Measurements from ENCODE around the gene UBL4B.

UBL4B gene

DNA sequence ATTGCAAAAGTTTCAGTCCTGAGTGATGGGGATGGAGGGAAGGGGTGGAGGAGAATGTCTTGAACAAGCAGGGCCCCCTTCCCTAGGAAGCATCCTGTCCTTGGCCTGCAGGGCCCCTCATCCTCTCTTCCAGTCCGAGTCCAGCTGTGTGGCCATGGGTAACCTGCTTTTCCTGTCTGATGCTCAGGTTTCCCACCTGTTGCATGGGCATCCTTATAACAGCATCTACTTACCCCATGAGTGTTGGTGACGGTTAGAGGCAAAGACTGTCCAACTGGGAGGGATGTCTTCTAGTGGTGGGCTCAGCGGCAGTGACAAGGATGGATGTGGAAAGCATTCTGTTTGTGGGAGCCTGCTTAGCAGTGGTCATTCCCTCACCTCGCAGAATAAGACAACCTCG is 1.9 kb downstream of the UBL4B start:
- no peak overlapping the region for H3K4me3 ChIP-seq (ENCODE audit: low read length)
- no peak for TF ChIP-seq ZNF274 (IDR thresholded peaks at IDR 0.05; ENCODE audit: low read depth, low read length)

DNA sequence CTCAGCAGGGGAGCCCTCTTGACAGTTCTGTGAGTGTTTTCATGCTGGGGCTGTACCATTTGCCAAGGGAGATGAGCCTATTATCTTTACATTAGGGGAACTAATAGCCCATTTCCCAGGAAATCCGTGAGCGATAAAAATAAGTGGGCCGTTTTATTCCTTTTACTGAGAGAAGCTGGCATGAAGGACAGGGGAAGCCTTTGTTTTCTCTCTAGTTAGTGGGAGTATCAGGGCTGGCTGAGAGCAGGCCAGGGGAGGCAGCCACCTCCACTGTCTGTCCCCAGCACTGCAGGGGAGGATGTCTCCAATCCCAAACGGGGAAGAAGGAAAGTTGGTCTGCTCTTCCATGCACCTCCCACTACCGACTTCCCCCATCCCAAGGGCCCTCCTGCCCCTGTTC is 2.5 kb downstream of the UBL4B start:
- no peak for TF ChIP-seq ZNF274 (IDR thresholded peaks at IDR 0.05; ENCODE audit: low read depth, low read length)

DNA sequence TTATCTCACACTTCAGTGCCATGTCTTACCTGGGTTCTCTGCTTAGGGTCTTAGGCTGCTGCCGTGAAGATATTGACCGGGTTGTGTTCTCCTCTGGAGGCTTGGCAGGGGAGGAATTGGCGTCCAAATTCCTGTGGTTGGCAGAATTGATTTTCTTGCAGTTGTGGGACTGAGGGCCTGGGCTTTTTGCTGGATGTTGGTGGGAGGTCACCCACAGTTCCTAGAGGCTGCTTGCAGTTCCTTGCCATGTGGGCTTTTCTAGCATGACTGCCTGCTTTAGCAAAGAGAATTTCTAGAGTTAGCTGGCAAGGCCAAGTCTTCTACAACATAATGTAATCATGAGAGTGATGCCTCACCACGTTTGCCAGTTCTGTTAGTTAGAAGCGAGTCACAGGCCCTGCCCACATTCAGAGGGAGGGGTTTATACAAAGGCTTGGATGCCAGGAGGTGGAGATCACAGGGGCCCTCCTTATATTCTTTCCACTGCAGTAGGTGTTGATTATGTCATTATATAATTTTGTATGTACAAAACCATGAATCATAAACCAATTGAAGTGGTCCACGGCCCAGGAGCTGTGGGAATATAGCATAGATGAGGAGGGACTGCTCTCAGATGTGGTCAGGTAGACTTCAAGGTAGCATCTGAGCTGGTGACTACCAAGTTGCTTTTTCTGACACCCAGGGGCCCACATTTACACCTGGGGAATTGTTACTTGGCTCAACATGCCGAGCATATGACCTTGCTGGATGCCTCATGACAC is 6.6 kb downstream of the UBL4B start:
- no peak for TF ChIP-seq ZNF274 (IDR thresholded peaks at IDR 0.05; ENCODE audit: low read depth, low read length)
- no peak overlapping the region for H3K4me3 ChIP-seq (ENCODE audit: low read length)

More for the DNA sequence above, 2.5 kb downstream of the UBL4B start:
- no peak overlapping the region for H3K4me3 ChIP-seq (ENCODE audit: low read length)

DNA sequence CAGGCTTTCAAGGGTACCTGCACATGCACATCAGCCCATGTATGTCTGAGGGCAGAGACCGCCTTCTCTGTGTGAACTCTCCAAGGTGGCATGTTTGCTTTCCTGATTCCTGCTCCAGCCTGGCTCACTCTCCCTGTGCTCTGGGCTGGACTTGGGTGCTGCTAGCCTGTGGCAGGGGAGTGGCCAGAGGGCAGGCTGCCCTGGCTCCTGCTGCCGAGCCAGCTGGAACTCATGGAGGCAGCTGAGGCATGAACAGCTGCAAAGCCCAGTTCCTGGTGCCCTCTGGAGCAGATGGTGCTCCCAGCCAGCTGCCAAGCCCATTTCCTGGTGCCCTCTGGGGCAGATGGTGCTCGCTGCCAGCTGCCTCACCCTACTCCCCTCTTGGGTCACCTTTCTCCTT is 7.6 kb downstream of the UBL4B start:
- H3K4me3 ChIP-seq (ENCODE audit: low read length): no peak overlapping the region
- no peak for TF ChIP-seq ZNF274 (IDR thresholded peaks at IDR 0.05; ENCODE audit: low read depth, low read length)

DNA sequence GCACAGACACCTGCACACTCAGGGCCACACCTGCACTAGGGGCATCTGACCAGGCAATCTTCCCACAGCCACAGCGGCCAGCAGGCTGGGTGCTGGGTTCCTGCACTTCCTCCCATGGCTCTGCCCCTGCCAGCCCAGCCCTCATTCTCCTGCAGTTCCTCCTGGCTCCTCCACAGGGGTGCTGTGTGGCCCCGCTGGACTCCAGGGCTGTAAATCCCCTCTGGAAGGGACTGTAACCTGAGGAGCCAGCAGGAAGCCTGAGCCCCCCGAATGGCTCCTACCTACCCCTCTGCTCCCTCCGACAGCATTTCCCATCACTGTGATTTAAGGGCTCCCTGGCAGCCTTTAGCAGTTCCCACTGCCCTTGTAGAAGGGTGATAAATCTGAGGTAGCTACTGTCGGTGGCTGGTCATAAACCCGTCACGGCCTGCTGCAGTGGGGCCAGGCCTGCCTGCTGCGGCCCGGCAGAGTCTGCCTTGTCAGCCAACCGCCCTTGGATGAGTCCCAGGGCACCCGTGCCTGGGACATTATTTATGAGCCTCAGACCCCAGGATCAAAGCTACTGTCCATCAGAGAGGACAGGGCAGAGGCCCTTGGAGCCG is 8.8 kb downstream of the UBL4B start:
- no peak for TF ChIP-seq ZNF274 (IDR thresholded peaks at IDR 0.05; ENCODE audit: low read depth, low read length)
- no peak overlapping the region for H3K4me3 ChIP-seq (ENCODE audit: low read length)

DNA sequence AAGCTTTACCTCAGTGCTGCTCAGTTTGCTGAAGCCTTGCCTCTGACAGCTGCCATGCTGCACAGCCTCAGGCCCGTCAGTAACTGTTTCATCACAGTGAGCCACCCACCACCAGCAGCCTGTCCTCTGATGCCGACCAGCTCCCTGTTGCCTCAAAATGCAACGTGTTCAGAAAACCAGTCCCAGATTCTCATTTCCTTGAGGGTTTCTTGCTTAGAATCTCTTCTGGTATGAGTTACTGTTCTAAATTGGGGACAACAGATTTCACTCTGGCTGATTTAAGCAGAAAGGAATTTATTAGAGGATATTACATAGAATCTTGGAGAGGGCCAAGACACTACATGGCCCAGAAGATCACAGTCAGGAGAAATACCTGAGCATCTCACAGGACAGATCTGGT is 11.0 kb downstream of the UBL4B start:
- no peak for TF ChIP-seq ZNF274 (IDR thresholded peaks at IDR 0.05; ENCODE audit: low read depth, low read length)
- no peak overlapping the region for H3K4me3 ChIP-seq (ENCODE audit: low read length)

DNA sequence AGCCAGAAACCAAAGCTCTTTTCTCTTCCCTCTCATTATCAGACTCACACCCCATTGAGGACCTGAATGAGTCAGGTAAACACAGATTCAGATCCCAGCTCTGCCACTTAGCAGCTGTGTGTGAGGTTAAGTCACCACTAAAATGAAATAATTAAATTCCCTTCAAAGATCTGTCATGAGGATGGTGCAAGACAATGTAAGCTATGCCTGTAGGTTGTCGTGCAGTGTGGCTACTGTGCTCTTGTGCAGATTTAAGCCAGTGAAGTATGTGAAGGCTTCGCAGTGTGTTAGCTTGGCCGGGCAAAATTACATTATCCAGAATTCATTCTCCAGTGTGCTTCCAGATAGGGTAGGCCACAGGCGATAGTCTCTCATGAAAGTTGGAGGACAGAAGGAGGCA is 13.6 kb downstream of the UBL4B start:
- H3K4me3 ChIP-seq (ENCODE audit: low read length): no peak overlapping the region
- TF ChIP-seq ZNF274 (IDR thresholded peaks at IDR 0.05; ENCODE audit: low read depth, low read length): no peak

DNA sequence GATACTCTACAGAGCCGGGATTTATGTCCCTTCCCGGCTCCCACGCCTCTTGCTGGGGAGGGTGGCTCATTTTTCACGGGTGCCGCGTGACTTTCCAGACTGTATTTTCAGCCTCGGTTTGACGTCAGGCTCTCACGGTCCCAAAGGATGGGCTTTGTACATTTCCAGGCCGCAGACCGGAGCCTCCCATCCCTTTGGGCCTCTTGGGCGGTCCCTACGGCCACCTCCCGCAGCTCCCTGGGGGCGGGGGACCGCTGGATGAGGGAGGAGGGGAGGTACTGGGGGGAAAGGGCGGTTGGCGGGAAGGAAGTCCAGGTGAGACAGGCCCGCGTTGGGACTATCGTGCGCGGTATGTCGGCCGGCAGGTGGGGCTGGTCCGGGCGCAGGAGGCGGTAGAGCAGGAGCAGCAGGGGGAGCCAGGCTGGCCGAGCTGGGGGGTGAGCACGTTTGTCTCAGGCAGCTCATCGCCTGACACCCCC is 17.9 kb downstream of the UBL4B start:
- no peak for TF ChIP-seq ZNF274 (IDR thresholded peaks at IDR 0.05; ENCODE audit: low read depth, low read length)
- no peak overlapping the region for H3K4me3 ChIP-seq (ENCODE audit: low read length)

DNA sequence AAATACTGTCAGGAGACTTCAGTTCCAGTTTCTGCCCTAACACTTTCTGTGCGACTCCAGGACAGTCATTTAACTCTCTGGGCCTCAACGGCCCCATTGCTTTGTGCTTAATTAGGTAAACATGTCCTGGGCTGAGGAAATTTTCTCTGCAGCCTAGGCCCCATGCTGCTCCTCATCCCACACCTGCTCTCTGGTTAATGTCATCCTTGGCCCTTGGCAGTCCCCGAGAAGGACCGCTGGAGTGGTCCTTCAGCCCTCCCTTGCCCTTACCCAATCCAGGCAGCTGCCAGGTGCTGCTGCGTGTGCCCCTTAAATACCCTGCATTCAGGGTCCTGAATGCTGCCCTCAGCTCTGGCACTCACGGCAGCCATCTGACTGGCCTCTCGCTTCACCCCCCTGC is 18.7 kb downstream of the UBL4B start:
- no peak overlapping the region for H3K4me3 ChIP-seq (ENCODE audit: low read length)
- TF ChIP-seq ZNF274 (IDR thresholded peaks at IDR 0.05; ENCODE audit: low read depth, low read length): no peak

DNA sequence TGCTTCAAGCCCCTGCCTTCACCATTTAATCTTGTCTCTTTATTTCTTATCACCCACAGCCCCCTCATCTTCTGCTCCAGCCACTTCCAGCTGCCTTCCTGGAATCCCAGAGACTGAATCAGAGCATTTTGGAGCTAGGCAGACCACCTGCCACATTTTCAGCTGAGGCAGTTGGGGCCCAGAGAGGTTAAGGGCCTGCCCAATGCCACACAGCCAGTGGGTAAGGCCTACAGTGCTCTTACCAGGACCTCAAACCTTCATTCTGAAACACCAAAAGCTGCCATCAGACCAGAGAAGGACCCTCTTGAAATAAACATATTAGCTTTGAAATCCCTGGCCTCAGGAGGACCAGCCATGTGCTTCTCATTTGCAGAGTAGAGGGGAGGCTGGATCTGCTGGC is 20.4 kb downstream of the UBL4B start:
- no peak for TF ChIP-seq ZNF274 (IDR thresholded peaks at IDR 0.05; ENCODE audit: low read depth, low read length)
- H3K4me3 ChIP-seq (ENCODE audit: low read length): no peak overlapping the region

DNA sequence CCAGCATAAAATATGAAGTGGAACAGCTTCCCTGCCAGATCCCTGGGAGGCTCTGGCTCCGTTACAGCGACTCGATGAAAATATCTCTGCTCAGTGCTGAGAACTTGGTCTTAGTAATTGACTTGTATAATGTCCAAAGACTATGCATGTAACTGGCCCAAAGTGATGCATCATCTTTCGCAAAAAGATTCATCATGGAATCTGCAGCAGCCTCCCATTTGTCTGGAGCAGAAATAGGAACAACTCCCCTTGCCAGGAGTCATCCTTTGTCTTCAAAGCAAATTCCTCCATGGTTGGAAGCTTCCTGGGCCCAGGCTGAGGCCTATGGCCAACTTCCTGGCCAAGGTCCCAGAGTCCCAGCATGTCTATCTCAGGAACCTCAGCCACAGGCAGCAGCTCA is 21.2 kb downstream of the UBL4B start:
- TF ChIP-seq ZNF274 (IDR thresholded peaks at IDR 0.05; ENCODE audit: low read depth, low read length): no peak

DNA sequence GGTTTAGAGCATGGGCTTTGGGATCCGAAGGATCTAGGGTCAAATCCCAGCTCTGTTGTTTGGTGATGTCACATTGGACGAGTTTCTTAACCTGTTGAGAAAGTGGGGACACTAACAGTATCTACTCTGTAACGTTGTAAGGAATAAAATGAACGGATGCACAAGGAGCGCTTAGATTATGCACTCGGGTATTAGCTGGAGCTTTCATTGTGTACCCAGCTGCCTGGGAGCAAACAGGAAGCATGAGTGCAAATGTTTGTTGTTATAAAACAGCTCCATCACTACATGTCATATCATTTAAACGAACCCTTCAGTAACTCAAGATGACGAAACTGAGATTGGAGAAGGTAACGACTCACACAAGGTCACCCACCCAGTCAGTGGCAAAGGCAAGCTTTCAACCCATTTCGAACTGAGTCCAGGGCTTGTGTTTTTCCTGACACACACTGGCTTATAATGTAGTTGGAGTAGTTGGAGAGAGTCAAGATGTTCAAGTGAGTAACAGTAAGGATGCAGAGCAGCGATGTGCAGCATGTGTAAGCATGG is 21.9 kb downstream of the UBL4B start:
- no peak for TF ChIP-seq ZNF274 (IDR thresholded peaks at IDR 0.05; ENCODE audit: low read depth, low read length)
- H3K4me3 ChIP-seq (ENCODE audit: low read length): no peak overlapping the region

More for the DNA sequence above, 21.2 kb downstream of the UBL4B start:
- no peak overlapping the region for H3K4me3 ChIP-seq (ENCODE audit: low read length)

DNA sequence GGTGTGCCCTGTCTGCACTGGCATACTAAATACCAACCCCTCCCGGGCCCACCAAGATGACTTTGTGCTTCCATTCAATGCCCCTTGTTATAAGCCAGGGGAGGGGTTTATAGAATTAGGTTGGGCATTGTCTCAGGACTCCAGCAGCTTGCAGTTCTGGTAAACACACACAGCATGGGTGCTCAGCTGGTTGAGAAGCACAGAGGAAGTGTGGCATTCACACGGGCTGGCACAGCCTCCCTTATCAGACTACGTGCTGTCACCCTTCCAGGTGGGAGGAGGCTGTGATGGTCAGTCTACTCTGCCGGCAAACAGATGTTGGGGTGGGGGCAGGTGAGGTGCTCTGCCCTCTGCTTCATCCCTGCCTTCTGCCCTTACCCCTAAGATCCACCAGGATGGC is 23.0 kb downstream of the UBL4B start:
- no peak for TF ChIP-seq ZNF274 (IDR thresholded peaks at IDR 0.05; ENCODE audit: low read depth, low read length)
- no peak overlapping the region for H3K4me3 ChIP-seq (ENCODE audit: low read length)

DNA sequence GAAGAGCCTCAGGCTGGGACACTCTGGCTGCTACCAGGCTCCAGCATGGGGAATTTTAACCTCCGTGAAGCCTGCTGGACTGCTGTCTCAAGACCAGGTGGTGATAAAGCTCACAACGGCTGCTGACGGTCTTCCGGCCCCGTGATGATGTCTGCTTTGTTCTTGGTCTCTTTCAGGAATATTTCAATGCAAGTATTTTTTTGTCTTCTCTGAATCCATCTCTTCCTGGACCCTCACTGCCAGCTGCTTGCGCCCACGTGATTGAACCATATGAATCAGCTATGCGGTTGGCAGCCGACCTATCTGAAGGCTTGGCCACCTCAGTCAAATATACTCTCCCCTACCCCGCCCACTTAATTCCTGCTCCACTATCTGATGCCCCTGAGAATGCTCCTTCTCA is 23.4 kb downstream of the UBL4B start:
- no peak for TF ChIP-seq ZNF274 (IDR thresholded peaks at IDR 0.05; ENCODE audit: low read depth, low read length)
- H3K4me3 ChIP-seq (ENCODE audit: low read length): no peak overlapping the region

DNA sequence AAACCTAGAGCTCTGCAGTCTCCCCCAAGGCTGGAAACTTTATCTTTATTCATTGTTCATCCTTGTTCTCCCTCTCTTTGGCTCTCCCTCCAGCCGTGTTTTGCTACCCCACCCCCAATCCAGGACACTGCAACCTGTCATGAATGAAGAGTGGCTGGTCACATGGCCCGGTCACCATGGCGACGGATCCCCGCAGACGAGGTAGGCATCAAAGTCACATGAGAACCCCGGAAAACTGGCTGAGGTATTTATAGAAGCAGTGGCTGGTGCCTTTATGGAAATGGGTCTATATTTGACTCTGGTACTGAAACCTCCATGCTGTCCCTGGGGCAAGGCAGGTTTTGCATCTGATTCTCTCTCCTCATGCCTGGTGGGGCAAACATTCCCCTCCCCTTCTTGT is 24.7 kb downstream of the UBL4B start:
- TF ChIP-seq ZNF274 (IDR thresholded peaks at IDR 0.05; ENCODE audit: low read depth, low read length): no peak
- no peak overlapping the region for H3K4me3 ChIP-seq (ENCODE audit: low read length)

All from GM08714 (cell line).